Prostate gland (tissue), 2 donors: ENCODE measurements around the gene EMP2. TPM values are rescaled to one million over a fixed set of nuclear protein-coding genes. Genes with fewer than 3 reads are reported as not detected.
A peak's percentile ranks its signal among the peaks of the same experiment; 100 is the strongest.
"Not testable (repeated sequence)": the region's sequence is repeated elsewhere in the genome, so short reads cannot be mapped to it uniquely, and the experiment has no call there.

ENCODE experiments used
- DNase-seq: peaks from one replicate; pipeline ENCODE4 v3.0.0-alpha.2; 2019; ENCODE audit warnings: low spot score
- H3K27ac ChIP-seq, 2 donors: fragments of 200-600 bp; sonication (generic); 2 replicates each; pipeline ENCODE4 v1.5.1; 2017 to 2019
- H3K27me3 ChIP-seq: fragments of 200-600 bp; sonication (generic); replicated peaks from 2 replicates; pipeline ENCODE4 v1.5.1; 2019; ENCODE audit not compliant: insufficient read depth
- H3K36me3 ChIP-seq, 2 donors: fragments of 200-600 bp; sonication (generic); 1 replicate in 1 of 2; 2 replicates in 1 of 2; pipeline versions ENCODE4 v1.5.1 to v1.8.1; 2017 to 2019
- H3K4me1 ChIP-seq: fragments of 200-600 bp; sonication (generic); replicated peaks from 2 replicates; pipeline ENCODE4 v1.5.1; 2019
- H3K4me3 ChIP-seq, 2 donors: fragments of 200-600 bp; sonication (generic); 2 replicates each; pipeline ENCODE4 v1.5.1; 2017 to 2019
- H3K9me3 ChIP-seq: fragments of 200-600 bp; sonication (generic); 2 replicates; pipeline ENCODE4 v1.5.1; 2017
- POLR2A ChIP-seq: fragments of 450-650 bp; IDR thresholded peaks from one replicate; pipeline ENCODE4 v1.6.1; 2016; ENCODE audit warnings: antibody characterized with exemption, mild to moderate bottlenecking
- POLR2AphosphoS5 ChIP-seq: sonication (generic); formaldehyde crosslinking; IDR thresholded peaks from one replicate; pipeline ENCODE4 v1.6.1; 2017; ENCODE audit warnings: antibody characterized with exemption
- WGBS: methylation state at CpG from one replicate; pipeline ENCODE4 v1.1.5; 2018; 5-methylcytosine and 5-hydroxymethylcytosine counted together
- intact Hi-C: fragments of 100-400 bp; cut with DNase I; formaldehyde crosslinking; loops from one replicate; pipeline ENCODE4 v1.14.2; 2022
- total RNA-seq, 2 donors: library from RNA; depleted of rRNA; stranded (reverse); fragments of >200 nt; gene quantifications; one replicate each; pipeline ENCODE4 v1.1.0, GENCODE V29; 2016
- TF ChIP-seq, protein P1 (sequence below), 4 experiments: fragments of 200-600 bp in 2 of 4; fragments of 450-650 bp in 2 of 4; sonication (generic) in 2 of 4; IDR thresholded peaks; 1 replicate in 3 of 4; 2 replicates in 1 of 4; pipeline ENCODE4 v1.5.1; 2016 to 2019; ENCODE audit warnings: antibody characterized with exemption in 4 of 4, mild to moderate bottlenecking in 2 of 4, moderate library complexity in 2 of 4

EMP2 gene
- total RNA-seq, 2 donors from 2014 or later, result 40.8 to 87.2 TPM

DNA sequence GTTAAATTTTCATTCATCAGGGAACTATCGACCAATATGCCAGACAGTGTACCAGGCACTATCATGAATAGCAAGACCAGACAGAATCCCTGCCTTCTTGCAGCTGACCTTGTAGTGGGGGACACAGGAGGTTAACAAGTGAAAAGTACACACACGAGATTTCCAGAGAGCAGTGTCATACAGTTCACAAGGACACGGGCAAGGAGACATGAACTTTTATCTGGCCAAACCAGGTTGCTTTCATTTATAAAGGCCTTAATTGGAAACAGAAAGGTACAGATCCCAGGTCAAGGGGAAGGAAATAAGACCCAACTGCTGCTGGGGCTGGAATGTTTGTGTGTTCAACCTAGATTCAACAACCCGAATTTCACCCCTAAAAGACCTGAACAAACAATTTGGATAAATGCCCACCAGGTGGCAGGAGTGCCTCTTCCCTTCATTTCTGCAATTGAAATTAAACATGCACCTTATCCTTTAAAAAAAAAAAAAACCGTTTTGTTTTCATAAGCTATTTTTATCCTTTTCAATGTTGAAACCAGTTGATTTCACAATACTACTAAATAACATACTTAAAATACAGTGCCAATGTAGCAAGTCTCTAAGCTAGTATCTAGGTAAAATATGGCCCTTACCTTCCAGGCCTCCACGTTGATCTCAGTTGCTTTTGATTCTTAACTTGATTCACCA, 65.9 kb downstream of the EMP2 start:
- peak; percentile 58 for DNase-seq
- H3K4me1 ChIP-seq, result peaks cover 2% of the 10 kb centered on the region
- H3K4me3 ChIP-seq, result no peak overlapping the region
- H3K9me3 ChIP-seq, result no peaks in the 10 kb centered on the region
- no peaks in the 10 kb centered on the region for H3K27me3 ChIP-seq
- H3K36me3 ChIP-seq, result no peaks in the 10 kb centered on the region
- 37% methylated on average over 6 of the region's 6 CpGs for WGBS
- no peak for TF ChIP-seq POLR2A
- TF ChIP-seq, protein P1, sequence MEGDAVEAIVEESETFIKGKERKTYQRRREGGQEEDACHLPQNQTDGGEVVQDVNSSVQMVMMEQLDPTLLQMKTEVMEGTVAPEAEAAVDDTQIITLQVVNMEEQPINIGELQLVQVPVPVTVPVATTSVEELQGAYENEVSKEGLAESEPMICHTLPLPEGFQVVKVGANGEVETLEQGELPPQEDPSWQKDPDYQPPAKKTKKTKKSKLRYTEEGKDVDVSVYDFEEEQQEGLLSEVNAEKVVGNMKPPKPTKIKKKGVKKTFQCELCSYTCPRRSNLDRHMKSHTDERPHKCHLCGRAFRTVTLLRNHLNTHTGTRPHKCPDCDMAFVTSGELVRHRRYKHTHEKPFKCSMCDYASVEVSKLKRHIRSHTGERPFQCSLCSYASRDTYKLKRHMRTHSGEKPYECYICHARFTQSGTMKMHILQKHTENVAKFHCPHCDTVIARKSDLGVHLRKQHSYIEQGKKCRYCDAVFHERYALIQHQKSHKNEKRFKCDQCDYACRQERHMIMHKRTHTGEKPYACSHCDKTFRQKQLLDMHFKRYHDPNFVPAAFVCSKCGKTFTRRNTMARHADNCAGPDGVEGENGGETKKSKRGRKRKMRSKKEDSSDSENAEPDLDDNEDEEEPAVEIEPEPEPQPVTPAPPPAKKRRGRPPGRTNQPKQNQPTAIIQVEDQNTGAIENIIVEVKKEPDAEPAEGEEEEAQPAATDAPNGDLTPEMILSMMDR (IDR thresholded peaks at IDR 0.05), result peak; percentile 53 to 88 (median 74)
- TF ChIP-seq POLR2AphosphoS5, result peak; percentile 62
- H3K27ac ChIP-seq, result peak overlapping the region; percentile 13 to 48
- intact Hi-C loops, result loop anchor here (5.0 kb wide), 1 partner anchor 223 kb away; no protein-coding TSS in a partner anchor

DNA sequence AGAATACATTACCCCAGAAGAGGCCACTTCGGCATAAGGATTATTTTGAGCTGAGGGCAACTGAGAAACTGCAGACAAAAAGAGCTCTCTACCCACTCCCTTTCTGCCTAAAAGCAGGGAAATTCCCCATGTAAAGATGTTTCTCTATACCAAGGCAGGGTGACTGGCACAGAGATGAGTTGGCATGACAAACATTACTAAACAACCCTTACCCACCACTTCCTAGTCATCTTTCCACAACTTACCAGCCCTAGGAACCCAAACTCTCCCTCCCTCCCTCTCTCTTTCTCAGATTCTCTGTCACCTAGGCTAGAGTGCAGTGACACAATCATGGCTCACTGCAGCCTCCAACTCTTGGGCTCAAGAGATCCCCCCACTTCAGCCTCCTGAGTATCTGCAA, 68.6 kb downstream of the EMP2 start:
- H3K4me3 ChIP-seq, result no peak overlapping the region
- TF ChIP-seq POLR2AphosphoS5 (no peak), POLR2A (no peak)
- TF ChIP-seq, protein P1 (IDR thresholded peaks at IDR 0.05), result no peak
- intact Hi-C loops, result no loop called here
- no peaks in the 10 kb centered on the region for H3K36me3 ChIP-seq
- no peak overlapping the region for H3K27ac ChIP-seq
- no peak for DNase-seq
- WGBS, result 90% methylated on average over 1 of the region's 1 CpG
- no peaks in the 10 kb centered on the region for H3K9me3 ChIP-seq
- no peaks in the 10 kb centered on the region for H3K27me3 ChIP-seq
- H3K4me1 ChIP-seq, result peaks cover 2% of the 10 kb centered on the region

DNA sequence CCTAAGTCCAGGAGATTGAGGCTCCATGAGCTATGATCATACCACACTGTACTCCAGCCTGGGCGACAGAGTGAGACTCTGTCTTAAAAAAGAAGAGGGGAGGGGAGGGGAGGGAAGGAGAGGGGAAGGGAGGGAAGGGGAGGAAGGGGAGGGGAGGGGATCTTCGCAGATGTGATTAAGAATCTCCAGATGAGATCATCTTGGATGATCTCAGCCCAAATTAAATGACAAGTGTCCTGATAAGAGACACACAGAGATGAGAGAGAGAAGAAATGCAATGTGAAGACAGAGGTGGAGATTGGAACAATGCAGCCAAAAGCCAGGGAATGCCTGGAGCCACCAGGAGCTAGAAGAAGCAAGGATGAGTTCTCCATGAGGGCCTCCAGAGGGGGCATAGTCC, 70.1 kb downstream of the EMP2 start:
- no peak for TF ChIP-seq POLR2A
- TF ChIP-seq, protein P1 (IDR thresholded peaks at IDR 0.05), result no peak
- no peak for TF ChIP-seq POLR2AphosphoS5
- intact Hi-C loops, result no loop called here
- H3K36me3 ChIP-seq, result no peaks in the 10 kb centered on the region
- no peak for DNase-seq
- H3K27ac ChIP-seq, result no peak overlapping the region
- no peaks in the 10 kb centered on the region for H3K27me3 ChIP-seq
- H3K9me3 ChIP-seq, result no peaks in the 10 kb centered on the region
- WGBS, result 68% methylated on average over 2 of the region's 2 CpGs
- H3K4me1 ChIP-seq, result peaks cover 2% of the 10 kb centered on the region
- no peak overlapping the region for H3K4me3 ChIP-seq

DNA sequence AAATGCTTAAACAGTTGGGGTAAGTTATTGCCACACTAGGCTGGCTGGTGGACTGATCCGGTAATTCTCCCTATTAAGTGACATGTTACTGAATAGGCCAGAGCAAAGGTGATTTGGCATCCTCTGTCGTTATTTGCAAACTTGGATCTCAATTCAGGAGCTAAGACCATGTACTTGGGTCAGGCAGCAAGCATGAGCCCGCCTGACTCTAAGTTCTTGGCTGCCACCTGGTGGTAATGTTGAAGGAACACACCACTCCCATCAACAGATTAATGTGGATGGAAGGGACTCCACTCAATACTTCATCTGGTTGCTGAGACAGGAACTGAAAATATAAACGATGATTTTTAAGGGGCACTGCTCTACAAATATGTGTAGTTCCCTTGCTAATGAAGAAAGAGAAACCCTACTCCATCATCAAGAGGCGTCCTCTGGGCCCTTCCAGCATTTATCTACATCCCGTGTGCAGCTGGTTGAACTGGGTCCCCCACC, 70.8 kb downstream of the EMP2 start:
- Histone ChIP-seq H3K27me3 (no peaks in the 10 kb centered on the region), H3K27ac (no peak overlapping the region), H3K4me1 (peaks cover 2% of the 10 kb centered on the region), H3K36me3 (no peaks in the 10 kb centered on the region), H3K9me3 (no peaks in the 10 kb centered on the region), H3K4me3 (no peak overlapping the region)
- DNase-seq, result peak; percentile 51
- no peak for TF ChIP-seq POLR2AphosphoS5
- TF ChIP-seq, protein P1 (IDR thresholded peaks at IDR 0.05), result peak; percentile 56 to 83 (median 67)
- TF ChIP-seq POLR2A, result no peak
- 20% methylated on average over 6 of the region's 6 CpGs for WGBS
- intact Hi-C loops, result loop anchor here (2.0 kb wide), 1 partner anchor 253 kb away; no protein-coding TSS in a partner anchor

DNA sequence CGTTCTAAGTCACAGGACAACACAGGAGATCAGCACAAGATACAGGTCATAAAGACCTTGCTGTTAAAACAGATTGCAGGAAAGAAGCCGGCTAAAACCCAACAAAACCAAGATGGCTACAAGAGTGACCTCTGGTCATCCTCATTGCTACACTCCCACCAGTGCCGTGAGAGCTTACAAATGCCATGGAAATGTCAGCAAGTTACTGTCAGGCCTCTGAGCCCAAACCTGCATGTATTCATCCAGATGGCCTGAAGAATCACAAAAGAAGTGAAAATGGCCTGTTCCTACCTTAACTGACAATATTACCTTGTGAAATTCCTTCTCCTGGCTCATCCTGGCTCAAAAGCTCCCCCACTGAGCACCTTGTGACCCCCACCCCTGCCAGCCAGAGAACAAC, 75.1 kb downstream of the EMP2 start:
- H3K27ac ChIP-seq, H3K4me3 ChIP-seq, H3K4me1 ChIP-seq, H3K27me3 ChIP-seq, H3K36me3 ChIP-seq, DNase-seq, intact Hi-C loops, H3K9me3 ChIP-seq: not testable (repeated sequence)
- WGBS, result 82% methylated on average over 3 of the region's 3 CpGs
